ENCODE data around the gene LY6G6F.

Gene LY6G6F

GRCh38 chr6:31723980-31724691 lies 17.5 kb downstream of the LY6G6F start:
- no peak for DNase-seq (ENCODE audit: low spot score)

GRCh38 chr6:31725502-31726350 lies 19.1 kb downstream of the LY6G6F start:
- DNase-seq (ENCODE audit: low spot score): no peak

GRCh38 chr6:31727034-31727716 lies 20.5 kb downstream of the LY6G6F start:
- no peak for DNase-seq (ENCODE audit: low spot score)

GRCh38 chr6:31727717-31728671 lies 21.3 kb downstream of the LY6G6F start:
- DNase-seq (ENCODE audit: low spot score): peak; percentile 20

GRCh38 chr6:31728767-31729514 lies 22.3 kb downstream of the LY6G6F start, which contains the start of gene DDAH2:
Gene DDAH2 (minus strand): TSS chr6:31729299. CDS start chr6:31729161, 138 bp downstream.
- no peak for DNase-seq (ENCODE audit: low spot score)

GRCh38 chr6:31729515-31729978 lies 22.9 kb downstream of the LY6G6F start:
- peak; percentile 80 for DNase-seq (ENCODE audit: low spot score)

GRCh38 chr6:31729979-31730630 lies 23.4 kb downstream of the LY6G6F start:
- peak; percentile 66 for DNase-seq (ENCODE audit: low spot score)

GRCh38 chr6:31730631-31731086 lies 24.0 kb downstream of the LY6G6F start:
- no peak for DNase-seq (ENCODE audit: low spot score)

GRCh38 chr6:31732029-31732428 lies 25.4 kb downstream of the LY6G6F start:
- no peak for DNase-seq (ENCODE audit: low spot score)

GRCh38 chr6:31733734-31734133 lies 27.1 kb downstream of the LY6G6F start:
- DNase-seq (ENCODE audit: low spot score): no peak

GRCh38 chr6:31734247-31734820 lies 27.7 kb downstream of the LY6G6F start:
- no peak for DNase-seq (ENCODE audit: low spot score)

- DNase-seq (ENCODE audit: low spot score): peak; percentile 82
Measured at GRCh38 chr6:31734821-31735406, 28.2 kb downstream of the LY6G6F start.

- DNase-seq (ENCODE audit: low spot score): peak; percentile 86
Measured at GRCh38 chr6:31736021-31736767, 29.5 kb downstream of the LY6G6F start, which contains the start of gene CLIC1. Gene CLIC1 (minus strand): TSS chr6:31736530. CDS start chr6:31736300, 230 bp downstream.

GRCh38 chr6:31736768-31737314 lies 30.2 kb downstream of the LY6G6F start:
- no peak for DNase-seq (ENCODE audit: low spot score)

- DNase-seq (ENCODE audit: low spot score): peak; percentile 35
Measured at GRCh38 chr6:31737315-31737990, 30.8 kb downstream of the LY6G6F start.

- peak; percentile 86 for DNase-seq (ENCODE audit: low spot score)
Measured at GRCh38 chr6:31737991-31738979, 31.6 kb downstream of the LY6G6F start.

All from activated CD4-positive, alpha-beta T cell treated with anti-CD3 and anti-CD28 coated beads, Interleukin-2, Interleukin-4, amounts not matched to agents 100 ng/mL and 50 ng/mL, durations not matched to agents 16 hours and 8 hours (primary cell).